CD4-positive, alpha-beta T cell (primary cell): ENCODE measurements around the gene GRIA1. TPM values are rescaled to one million over a fixed set of nuclear protein-coding genes. Genes with fewer than 3 reads are reported as not detected.
"Not testable (repeated sequence)": the region's sequence is repeated elsewhere in the genome, so short reads cannot be mapped to it uniquely, and the experiment has no call there.

Experiments used
- ATAC-seq: fragments of 200-7000 bp; cut with Tn5 transposase; one replicate; pipeline ENCODE4 v1.10.0; 2022; ENCODE audit warnings: mild to moderate bottlenecking; ENCODE audit not compliant: poor library complexity
- CTCF ChIA-PET: fragments of 350-600 bp; sonication (Branson Sonifier 250); formaldehyde crosslinking; loops from one replicate; lab custom pipeline; 2021; ENCODE audit warnings: antibody characterized with exemption, inconsistent platforms; lab: Charles Lee
- POLR2A ChIA-PET: fragments of 350-600 bp; sonication (Branson Sonifier 250); formaldehyde crosslinking; loops from one replicate; lab custom pipeline; 2021; ENCODE audit warnings: antibody characterized with exemption, inconsistent platforms; lab: Charles Lee
- DNase-seq, 14 experiments: peaks; one replicate each; pipeline ENCODE4 v3.0.0-alpha.2; 2013 to 2020; ENCODE audit warnings: mixed read lengths in 2 of 14
- H3K27ac ChIP-seq, 2 donors: one replicate each; pipeline versions ENCODE4 v1.5.1 to v1.7.0; 2013; ENCODE audit warnings: low read length in 2 of 2, low read depth in 1 of 2, mild to moderate bottlenecking in 1 of 2
- H3K27me3 ChIP-seq, 2 experiments: 1 replicate in 1 of 2; 2 replicates in 1 of 2; pipeline versions ENCODE4 v1.6.1 to v1.7.0; 2013; ENCODE audit warnings: low read length in 2 of 2, control low read depth in 1 of 2, mild to moderate bottlenecking in 1 of 2, moderate library complexity in 1 of 2; ENCODE audit not compliant: insufficient read depth in 2 of 2, control insufficient read depth in 1 of 2
- H3K36me3 ChIP-seq: one replicate; pipeline ENCODE4 v1.6.1; 2013; ENCODE audit warnings: low read length, control low read depth; ENCODE audit not compliant: insufficient read depth
- H3K4me1 ChIP-seq: one replicate; pipeline ENCODE4 v1.6.1; 2013; ENCODE audit warnings: low read length, control low read depth; ENCODE audit not compliant: insufficient read depth
- H3K4me3 ChIP-seq: one replicate; pipeline ENCODE4 v1.5.1; 2013; ENCODE audit warnings: mild to moderate bottlenecking, low read length, moderate library complexity
- H3K9me3 ChIP-seq, 2 experiments: 1 replicate in 1 of 2; 2 replicates in 1 of 2; pipeline versions ENCODE4 v1.6.1 to v1.7.0; 2013; ENCODE audit warnings: low read length in 2 of 2, mild to moderate bottlenecking in 2 of 2, control low read depth in 1 of 2, moderate library complexity in 1 of 2; ENCODE audit not compliant: control insufficient read depth in 1 of 2, insufficient read depth in 1 of 2
- H3K27ac Mint-ChIP-seq: one replicate; pipeline ENCODE4 v1.8.0; 2020; ENCODE audit warnings: mixed read lengths
- H3K27me3 Mint-ChIP-seq: one replicate; pipeline ENCODE4 v1.8.0; 2021; ENCODE audit warnings: mixed read lengths
- H3K36me3 Mint-ChIP-seq: one replicate; pipeline ENCODE4 v1.8.0; 2021; ENCODE audit warnings: low read depth, mixed read lengths
- H3K4me1 Mint-ChIP-seq: one replicate; pipeline ENCODE4 v1.8.0; 2021; ENCODE audit warnings: low read depth, mixed read lengths
- H3K4me3 Mint-ChIP-seq: one replicate; pipeline ENCODE4 v1.8.0; 2020; ENCODE audit warnings: mild to moderate bottlenecking, mixed read lengths
- H3K9me3 Mint-ChIP-seq: one replicate; pipeline ENCODE4 v1.8.0; 2020; ENCODE audit warnings: mixed read lengths
- intact Hi-C, 2 experiments: fragments of 100-400 bp; cut with DNase I in 1 of 2; cut with micrococcal nuclease in 1 of 2; formaldehyde crosslinking; loops; one replicate each; pipeline versions ENCODE4 v1.15.1 to v1.9.0; 2023 to 2025; cut with DNase I, micrococcal nuclease
- total RNA-seq, 174 experiments: library from RNA in 2 of 174; stranded (reverse) in 2 of 174; gene quantifications; one replicate each; pipeline ENCODE4 v1.2.3 and lab custom pipeline; 2021 to 2026
- TF ChIP-seq, protein P1 (sequence below): fragments of 200-600 bp; IDR thresholded peaks from one replicate; pipeline ENCODE4 v1.8.0; 2022; ENCODE audit warnings: antibody characterized with exemption, mild to moderate bottlenecking

The GRIA1 gene
- total RNA-seq, 2 experiments from 2014 or later: not detected

DNA sequence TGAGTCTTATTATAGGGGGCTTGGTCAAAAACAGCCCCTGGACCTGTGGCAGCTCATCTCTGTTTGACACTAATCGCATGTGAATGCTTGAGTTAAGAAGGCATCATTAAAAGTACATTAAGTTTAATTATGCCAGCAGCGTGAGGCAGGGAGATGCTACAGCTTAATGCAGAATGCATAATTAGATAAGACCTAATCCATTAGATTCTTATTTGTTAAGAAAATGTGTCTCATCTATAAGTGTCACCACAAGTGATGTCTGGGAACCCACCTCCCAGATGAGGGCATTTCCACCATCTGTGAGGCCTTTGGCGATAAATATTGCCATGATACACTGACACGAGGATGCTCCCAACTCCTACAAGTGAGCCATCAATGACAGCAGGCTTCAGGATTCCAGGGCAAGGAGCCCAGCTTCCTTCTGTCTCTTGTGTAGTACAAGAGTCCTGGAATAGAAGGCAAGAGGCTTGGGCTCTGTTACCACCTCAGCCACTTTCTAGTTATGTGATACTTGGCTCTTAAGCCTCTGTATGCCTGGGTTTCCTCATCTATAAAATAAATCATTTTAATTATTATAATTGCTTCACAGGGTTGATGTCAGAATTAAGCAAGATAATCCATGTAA lies 345.5 kb downstream of the GRIA1 start:
- no peak overlapping the region for H3K4me3 ChIP-seq
- Mint-ChIP-seq H3K4me3 (no peak overlapping the region), H3K27me3 (peaks cover 4% of the 10 kb centered on the region), H3K9me3 (no peaks in the 10 kb centered on the region), H3K27ac (no peak overlapping the region), H3K4me1 (no peaks in the 10 kb centered on the region), H3K36me3 (no peaks in the 10 kb centered on the region)
- no peaks in the 10 kb centered on the region for H3K4me1 ChIP-seq
- ChIA-PET CTCF (no interaction called here), POLR2A (no interaction called here)
- no peaks in the 10 kb centered on the region for H3K9me3 ChIP-seq
- intact Hi-C loops: no loop called here
- ATAC-seq: no peak
- no peaks in the 10 kb centered on the region for H3K27me3 ChIP-seq
- no peaks in the 10 kb centered on the region for H3K36me3 ChIP-seq
- DNase-seq: no peak
- H3K27ac ChIP-seq: no peak overlapping the region
- TF ChIP-seq, protein P1, sequence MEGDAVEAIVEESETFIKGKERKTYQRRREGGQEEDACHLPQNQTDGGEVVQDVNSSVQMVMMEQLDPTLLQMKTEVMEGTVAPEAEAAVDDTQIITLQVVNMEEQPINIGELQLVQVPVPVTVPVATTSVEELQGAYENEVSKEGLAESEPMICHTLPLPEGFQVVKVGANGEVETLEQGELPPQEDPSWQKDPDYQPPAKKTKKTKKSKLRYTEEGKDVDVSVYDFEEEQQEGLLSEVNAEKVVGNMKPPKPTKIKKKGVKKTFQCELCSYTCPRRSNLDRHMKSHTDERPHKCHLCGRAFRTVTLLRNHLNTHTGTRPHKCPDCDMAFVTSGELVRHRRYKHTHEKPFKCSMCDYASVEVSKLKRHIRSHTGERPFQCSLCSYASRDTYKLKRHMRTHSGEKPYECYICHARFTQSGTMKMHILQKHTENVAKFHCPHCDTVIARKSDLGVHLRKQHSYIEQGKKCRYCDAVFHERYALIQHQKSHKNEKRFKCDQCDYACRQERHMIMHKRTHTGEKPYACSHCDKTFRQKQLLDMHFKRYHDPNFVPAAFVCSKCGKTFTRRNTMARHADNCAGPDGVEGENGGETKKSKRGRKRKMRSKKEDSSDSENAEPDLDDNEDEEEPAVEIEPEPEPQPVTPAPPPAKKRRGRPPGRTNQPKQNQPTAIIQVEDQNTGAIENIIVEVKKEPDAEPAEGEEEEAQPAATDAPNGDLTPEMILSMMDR: no peak

DNA sequence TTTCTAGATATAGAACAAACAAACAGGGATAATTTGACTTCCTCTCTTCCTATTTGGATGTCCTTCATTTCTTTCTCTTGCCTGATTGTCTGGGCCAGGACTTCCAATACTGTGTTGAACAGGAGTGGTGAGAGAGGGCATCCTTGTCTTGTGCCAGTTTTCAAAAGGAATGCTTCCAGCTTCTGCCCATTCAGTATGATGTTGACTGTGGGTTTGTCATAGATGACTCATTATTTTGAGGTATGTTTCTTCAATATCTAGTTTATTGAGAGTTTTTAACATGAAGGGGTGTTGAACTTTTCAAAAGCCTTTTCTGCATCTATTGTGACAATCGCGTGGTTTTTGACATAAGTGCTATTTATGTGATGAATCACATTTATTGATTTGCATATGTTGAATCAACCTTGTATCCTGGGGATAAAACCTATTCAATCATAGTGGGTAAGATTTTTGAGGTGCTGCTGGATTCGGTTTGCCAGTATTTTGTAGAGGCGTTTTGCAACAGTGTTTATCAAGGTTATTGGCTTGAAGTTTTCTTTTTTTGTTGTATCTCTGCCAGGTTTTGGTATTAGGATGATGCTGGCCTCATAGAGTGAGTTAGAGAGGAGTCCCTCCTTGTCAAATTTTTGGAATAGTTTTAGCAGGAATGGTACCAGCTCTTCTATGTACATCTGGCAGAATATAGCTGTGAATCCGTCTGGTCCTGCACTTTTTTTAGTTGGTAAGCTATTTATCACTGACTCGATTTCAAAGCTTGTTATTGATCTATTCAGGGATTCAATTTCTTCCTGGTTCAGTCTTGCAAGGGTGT lies 359.0 kb downstream of the GRIA1 start:
- H3K36me3 ChIP-seq, H3K27ac ChIP-seq, CTCF ChIA-PET, H3K4me1 Mint-ChIP-seq, POLR2A ChIA-PET, H3K4me3 ChIP-seq, H3K4me1 ChIP-seq, H3K4me3 Mint-ChIP-seq, intact Hi-C loops, H3K27me3 ChIP-seq, H3K9me3 ChIP-seq, H3K9me3 Mint-ChIP-seq, DNase-seq, H3K27me3 Mint-ChIP-seq, H3K36me3 Mint-ChIP-seq, H3K27ac Mint-ChIP-seq, ATAC-seq: not testable (repeated sequence)

DNA sequence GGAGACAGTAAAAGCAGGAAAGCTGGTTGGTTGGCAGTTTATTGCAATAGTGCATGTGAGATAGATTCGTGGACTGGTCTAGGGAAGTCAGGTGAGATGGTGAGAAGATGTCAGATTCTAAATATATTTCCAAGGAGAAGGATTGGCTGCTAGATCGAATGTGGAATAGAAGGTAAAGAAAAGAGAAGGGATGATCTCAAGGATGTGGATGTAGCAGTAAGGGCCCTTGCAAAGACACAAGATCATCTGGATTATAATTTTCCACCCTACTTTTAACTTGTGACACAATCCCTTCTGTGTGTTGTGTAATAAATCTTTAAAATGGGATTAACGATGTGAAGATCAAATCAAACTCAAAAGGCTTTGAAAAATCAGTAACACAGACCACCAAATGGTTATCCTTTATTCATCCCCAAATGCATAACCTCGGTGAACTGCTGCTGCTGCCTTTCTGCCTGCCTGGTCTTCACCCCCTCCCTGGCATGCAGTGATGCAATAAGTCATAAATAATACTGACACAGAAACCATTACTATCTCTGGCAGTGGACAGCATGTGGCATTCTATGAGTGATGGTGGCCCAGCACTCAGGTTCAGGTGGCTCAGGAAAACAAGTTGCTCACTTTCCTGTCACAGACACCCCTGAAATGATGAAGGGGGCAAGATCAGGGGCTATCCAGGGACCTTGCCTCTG lies 369.9 kb downstream of the GRIA1 start:
- Histone ChIP-seq H3K9me3 (peaks cover 0 to 4% of the 10 kb centered on the region in 2 experiments), H3K27me3 (no peaks in the 10 kb centered on the region), H3K4me3 (no peak overlapping the region), H3K4me1 (no peaks in the 10 kb centered on the region), H3K27ac (no peak overlapping the region), H3K36me3 (no peaks in the 10 kb centered on the region)
- ChIA-PET CTCF (no interaction called here), POLR2A (no interaction called here)
- ATAC-seq (no peak), DNase-seq (no peak)
- no peaks in the 10 kb centered on the region for H3K36me3 Mint-ChIP-seq
- no peak overlapping the region for H3K4me3 Mint-ChIP-seq
- no peaks in the 10 kb centered on the region for H3K4me1 Mint-ChIP-seq
- H3K9me3 Mint-ChIP-seq: no peaks in the 10 kb centered on the region
- intact Hi-C loops: no loop called here
- peaks cover 15% of the 10 kb centered on the region for H3K27me3 Mint-ChIP-seq
- H3K27ac Mint-ChIP-seq: no peak overlapping the region
- TF ChIP-seq, protein P1: no peak

DNA sequence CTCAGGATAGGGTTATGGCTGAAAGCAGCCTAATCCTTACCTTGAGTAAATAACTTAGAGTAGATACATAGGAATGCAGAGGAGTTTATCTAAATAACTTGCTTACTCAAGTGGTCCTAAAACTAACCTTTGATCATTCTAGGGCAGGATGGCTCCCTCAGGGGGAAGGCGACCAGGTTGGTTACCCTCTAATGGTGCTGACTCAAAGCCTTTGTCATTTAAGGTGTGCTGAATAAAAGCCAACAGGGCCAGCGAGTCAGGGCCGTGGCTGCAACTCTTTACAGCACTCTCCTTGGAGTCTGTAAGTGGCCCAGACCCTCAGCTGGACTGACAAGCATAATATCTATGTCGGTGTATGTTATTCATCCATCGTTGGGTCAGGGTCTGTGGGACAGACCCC lies 372.4 kb downstream of the GRIA1 start:
- H3K4me3 ChIP-seq, H3K4me3 Mint-ChIP-seq, H3K4me1 ChIP-seq, H3K9me3 Mint-ChIP-seq, H3K36me3 Mint-ChIP-seq, H3K9me3 ChIP-seq, H3K4me1 Mint-ChIP-seq, H3K27ac Mint-ChIP-seq, H3K27ac ChIP-seq, H3K27me3 ChIP-seq, H3K36me3 ChIP-seq, CTCF ChIA-PET, POLR2A ChIA-PET, DNase-seq, ATAC-seq, intact Hi-C loops: not testable (repeated sequence)
- H3K27me3 Mint-ChIP-seq: peaks cover 12% of the 10 kb centered on the region
